ENCODE measurements around the gene ALCAM.

DNA sequence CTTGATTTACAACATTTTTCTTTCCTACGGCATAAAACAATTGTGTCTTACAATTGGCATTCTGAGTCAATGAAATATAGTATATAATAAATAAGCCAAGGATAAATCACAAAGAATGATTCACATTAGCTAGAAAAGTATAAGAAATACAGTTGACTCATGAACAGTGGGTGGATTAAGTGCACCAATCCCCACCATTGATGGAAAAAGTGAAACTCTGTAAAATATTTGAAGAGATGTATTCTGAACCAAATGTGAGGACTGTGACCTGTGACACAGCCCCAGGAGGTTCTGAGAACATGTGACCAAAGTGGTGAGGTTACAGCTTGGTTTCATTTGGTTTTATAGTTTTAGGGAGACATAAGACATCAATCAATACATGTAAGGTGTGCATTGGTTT, 227.5 kb downstream of the ALCAM start:
- TF ChIP-seq, protein P1, sequence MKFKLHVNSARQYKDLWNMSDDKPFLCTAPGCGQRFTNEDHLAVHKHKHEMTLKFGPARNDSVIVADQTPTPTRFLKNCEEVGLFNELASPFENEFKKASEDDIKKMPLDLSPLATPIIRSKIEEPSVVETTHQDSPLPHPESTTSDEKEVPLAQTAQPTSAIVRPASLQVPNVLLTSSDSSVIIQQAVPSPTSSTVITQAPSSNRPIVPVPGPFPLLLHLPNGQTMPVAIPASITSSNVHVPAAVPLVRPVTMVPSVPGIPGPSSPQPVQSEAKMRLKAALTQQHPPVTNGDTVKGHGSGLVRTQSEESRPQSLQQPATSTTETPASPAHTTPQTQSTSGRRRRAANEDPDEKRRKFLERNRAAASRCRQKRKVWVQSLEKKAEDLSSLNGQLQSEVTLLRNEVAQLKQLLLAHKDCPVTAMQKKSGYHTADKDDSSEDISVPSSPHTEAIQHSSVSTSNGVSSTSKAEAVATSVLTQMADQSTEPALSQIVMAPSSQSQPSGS (tag by site-specific recombination; IDR thresholded peaks at IDR 0.05; ENCODE audit: low read depth) = no peak
- TF ChIP-seq, protein P2, sequence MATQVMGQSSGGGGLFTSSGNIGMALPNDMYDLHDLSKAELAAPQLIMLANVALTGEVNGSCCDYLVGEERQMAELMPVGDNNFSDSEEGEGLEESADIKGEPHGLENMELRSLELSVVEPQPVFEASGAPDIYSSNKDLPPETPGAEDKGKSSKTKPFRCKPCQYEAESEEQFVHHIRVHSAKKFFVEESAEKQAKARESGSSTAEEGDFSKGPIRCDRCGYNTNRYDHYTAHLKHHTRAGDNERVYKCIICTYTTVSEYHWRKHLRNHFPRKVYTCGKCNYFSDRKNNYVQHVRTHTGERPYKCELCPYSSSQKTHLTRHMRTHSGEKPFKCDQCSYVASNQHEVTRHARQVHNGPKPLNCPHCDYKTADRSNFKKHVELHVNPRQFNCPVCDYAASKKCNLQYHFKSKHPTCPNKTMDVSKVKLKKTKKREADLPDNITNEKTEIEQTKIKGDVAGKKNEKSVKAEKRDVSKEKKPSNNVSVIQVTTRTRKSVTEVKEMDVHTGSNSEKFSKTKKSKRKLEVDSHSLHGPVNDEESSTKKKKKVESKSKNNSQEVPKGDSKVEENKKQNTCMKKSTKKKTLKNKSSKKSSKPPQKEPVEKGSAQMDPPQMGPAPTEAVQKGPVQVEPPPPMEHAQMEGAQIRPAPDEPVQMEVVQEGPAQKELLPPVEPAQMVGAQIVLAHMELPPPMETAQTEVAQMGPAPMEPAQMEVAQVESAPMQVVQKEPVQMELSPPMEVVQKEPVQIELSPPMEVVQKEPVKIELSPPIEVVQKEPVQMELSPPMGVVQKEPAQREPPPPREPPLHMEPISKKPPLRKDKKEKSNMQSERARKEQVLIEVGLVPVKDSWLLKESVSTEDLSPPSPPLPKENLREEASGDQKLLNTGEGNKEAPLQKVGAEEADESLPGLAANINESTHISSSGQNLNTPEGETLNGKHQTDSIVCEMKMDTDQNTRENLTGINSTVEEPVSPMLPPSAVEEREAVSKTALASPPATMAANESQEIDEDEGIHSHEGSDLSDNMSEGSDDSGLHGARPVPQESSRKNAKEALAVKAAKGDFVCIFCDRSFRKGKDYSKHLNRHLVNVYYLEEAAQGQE (tag by site-specific recombination; IDR thresholded peaks at IDR 0.05) = no peak
- TF ChIP-seq, protein P3, sequence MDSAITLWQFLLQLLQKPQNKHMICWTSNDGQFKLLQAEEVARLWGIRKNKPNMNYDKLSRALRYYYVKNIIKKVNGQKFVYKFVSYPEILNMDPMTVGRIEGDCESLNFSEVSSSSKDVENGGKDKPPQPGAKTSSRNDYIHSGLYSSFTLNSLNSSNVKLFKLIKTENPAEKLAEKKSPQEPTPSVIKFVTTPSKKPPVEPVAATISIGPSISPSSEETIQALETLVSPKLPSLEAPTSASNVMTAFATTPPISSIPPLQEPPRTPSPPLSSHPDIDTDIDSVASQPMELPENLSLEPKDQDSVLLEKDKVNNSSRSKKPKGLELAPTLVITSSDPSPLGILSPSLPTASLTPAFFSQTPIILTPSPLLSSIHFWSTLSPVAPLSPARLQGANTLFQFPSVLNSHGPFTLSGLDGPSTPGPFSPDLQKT (IDR thresholded peaks at IDR 0.05; ENCODE audit: borderline replicate concordance, low read depth, low read length) = no peak
- TF ChIP-seq, protein P4, sequence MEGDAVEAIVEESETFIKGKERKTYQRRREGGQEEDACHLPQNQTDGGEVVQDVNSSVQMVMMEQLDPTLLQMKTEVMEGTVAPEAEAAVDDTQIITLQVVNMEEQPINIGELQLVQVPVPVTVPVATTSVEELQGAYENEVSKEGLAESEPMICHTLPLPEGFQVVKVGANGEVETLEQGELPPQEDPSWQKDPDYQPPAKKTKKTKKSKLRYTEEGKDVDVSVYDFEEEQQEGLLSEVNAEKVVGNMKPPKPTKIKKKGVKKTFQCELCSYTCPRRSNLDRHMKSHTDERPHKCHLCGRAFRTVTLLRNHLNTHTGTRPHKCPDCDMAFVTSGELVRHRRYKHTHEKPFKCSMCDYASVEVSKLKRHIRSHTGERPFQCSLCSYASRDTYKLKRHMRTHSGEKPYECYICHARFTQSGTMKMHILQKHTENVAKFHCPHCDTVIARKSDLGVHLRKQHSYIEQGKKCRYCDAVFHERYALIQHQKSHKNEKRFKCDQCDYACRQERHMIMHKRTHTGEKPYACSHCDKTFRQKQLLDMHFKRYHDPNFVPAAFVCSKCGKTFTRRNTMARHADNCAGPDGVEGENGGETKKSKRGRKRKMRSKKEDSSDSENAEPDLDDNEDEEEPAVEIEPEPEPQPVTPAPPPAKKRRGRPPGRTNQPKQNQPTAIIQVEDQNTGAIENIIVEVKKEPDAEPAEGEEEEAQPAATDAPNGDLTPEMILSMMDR (tag by site-specific recombination; IDR thresholded peaks at IDR 0.05) = no peak
- TF ChIP-seq ZNF274 (IDR thresholded peaks at IDR 0.05; ENCODE audit: low read length) (no peak), ZNF274 (tag by site-specific recombination; IDR thresholded peaks at IDR 0.05; ENCODE audit: borderline replicate concordance) (no peak), ZNF433 (tag by site-specific recombination; IDR thresholded peaks at IDR 0.05; ENCODE audit: low read depth) (no peak), ZXDB (tag by site-specific recombination; IDR thresholded peaks at IDR 0.05) (no peak)
- TF ChIP-seq, protein P5, sequence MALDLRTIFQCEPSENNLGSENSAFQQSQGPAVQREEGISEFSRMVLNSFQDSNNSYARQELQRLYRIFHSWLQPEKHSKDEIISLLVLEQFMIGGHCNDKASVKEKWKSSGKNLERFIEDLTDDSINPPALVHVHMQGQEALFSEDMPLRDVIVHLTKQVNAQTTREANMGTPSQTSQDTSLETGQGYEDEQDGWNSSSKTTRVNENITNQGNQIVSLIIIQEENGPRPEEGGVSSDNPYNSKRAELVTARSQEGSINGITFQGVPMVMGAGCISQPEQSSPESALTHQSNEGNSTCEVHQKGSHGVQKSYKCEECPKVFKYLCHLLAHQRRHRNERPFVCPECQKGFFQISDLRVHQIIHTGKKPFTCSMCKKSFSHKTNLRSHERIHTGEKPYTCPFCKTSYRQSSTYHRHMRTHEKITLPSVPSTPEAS (tag by site-specific recombination; IDR thresholded peaks at IDR 0.05) = no peak

All from HEK293 (cell line).